Measurements from ENCODE around the gene HPX. TPM values are rescaled to one million over a fixed set of nuclear protein-coding genes. Genes with fewer than 3 reads are reported as not detected.

Gene HPX
- total RNA-seq (2022): 0.45 and 11.0 TPM in 2 replicates
- percentile 20 among the genes with signal in this experiment for Bru-seq, nascent RNA
- BruChase-seq, experiment 1, labeled RNA remaining after a 6-hour chase: percentile 26 among the genes with signal in this experiment
- BruChase-seq, experiment 2, labeled RNA remaining after a 2-hour chase: percentile 29 among the genes with signal in this experiment
- long read RNA-seq, partial matches to known transcripts: 0 of 1 reads
- long read RNA-seq, other reads (novel, unspliced or antisense): 1 of 1 reads

- Mint-ChIP-seq H3K4me1 (ENCODE audit: low read depth, unreplicated experiment) (no peaks in the 10 kb centered on the region), H3K27me3 (ENCODE audit: unreplicated experiment) (no peaks in the 10 kb centered on the region), H3K9me3 (ENCODE audit: low read depth, unreplicated experiment) (no peaks in the 10 kb centered on the region), H3K4me3 (ENCODE audit: low read depth, unreplicated experiment) (no peak within 1 kb of the TSS), H3K27ac (ENCODE audit: unreplicated experiment) (no peak within 1 kb of the TSS), H3K36me3 (ENCODE audit: insufficient read depth, unreplicated experiment) (no peaks in the 10 kb centered on the region)
- no TSS peak for BruUV-seq (replicated peaks)
- CTCF ChIA-PET: interaction anchor here (0.6 to 6.2 kb wide), 2 partner anchors 63 to 218 kb away, joined by 3 to 108 read pairs; no protein-coding TSS in a partner anchor
- no peak for DNase-seq
- TF ChIP-seq CTCF (IDR thresholded peaks at IDR 0.05; ENCODE audit: unreplicated experiment): no peak
- intact Hi-C loops (cut with micrococcal nuclease; ENCODE audit: unreplicated experiment): no loop called here
Measured at GRCh38 chr11:6440906-6441358, at the start of gene HPX. HPX (minus strand) TSS chr11:6440987; CDS start chr11:6440963, 24 bp downstream.

GRCh38 chr11:6489306-6489705 lies 48.5 kb upstream of the HPX start:
- CTCF ChIA-PET: no interaction called here
- Mint-ChIP-seq H3K36me3 (ENCODE audit: insufficient read depth, unreplicated experiment) (peaks cover 9% of the 10 kb centered on the region), H3K4me1 (ENCODE audit: low read depth, unreplicated experiment) (no peaks in the 10 kb centered on the region), H3K27ac (ENCODE audit: unreplicated experiment) (no peak overlapping the region), H3K27me3 (ENCODE audit: unreplicated experiment) (no peaks in the 10 kb centered on the region), H3K4me3 (ENCODE audit: low read depth, unreplicated experiment) (no peak overlapping the region), H3K9me3 (ENCODE audit: low read depth, unreplicated experiment) (no peaks in the 10 kb centered on the region)
- no TSS peak for BruUV-seq (replicated peaks)
- intact Hi-C loops (cut with micrococcal nuclease; ENCODE audit: unreplicated experiment): loop anchor here (10.0 kb wide), 1 partner anchor 125 kb away; the partner anchor contains the start of genes TAF10 and TPP1
- no peak for DNase-seq
- TF ChIP-seq CTCF (IDR thresholded peaks at IDR 0.05; ENCODE audit: unreplicated experiment): no peak

GRCh38 chr11:6488821-6489220 lies 48.0 kb upstream of the HPX start:
- DNase-seq: no peak
- Mint-ChIP-seq H3K4me3 (ENCODE audit: low read depth, unreplicated experiment) (no peak overlapping the region), H3K27me3 (ENCODE audit: unreplicated experiment) (no peaks in the 10 kb centered on the region), H3K27ac (ENCODE audit: unreplicated experiment) (no peak overlapping the region), H3K4me1 (ENCODE audit: low read depth, unreplicated experiment) (no peaks in the 10 kb centered on the region), H3K36me3 (ENCODE audit: insufficient read depth, unreplicated experiment) (peaks cover 14% of the 10 kb centered on the region), H3K9me3 (ENCODE audit: low read depth, unreplicated experiment) (no peaks in the 10 kb centered on the region)
- CTCF ChIA-PET: no interaction called here
- no TSS peak for BruUV-seq (replicated peaks)
- intact Hi-C loops (cut with micrococcal nuclease; ENCODE audit: unreplicated experiment): loop anchor here (10.0 kb wide), 1 partner anchor 126 kb away; the partner anchor contains the start of genes TAF10 and TPP1
- TF ChIP-seq CTCF (IDR thresholded peaks at IDR 0.05; ENCODE audit: unreplicated experiment): no peak

GRCh38 chr11:6488342-6488741 lies 47.6 kb upstream of the HPX start:
- no peak for TF ChIP-seq CTCF (IDR thresholded peaks at IDR 0.05; ENCODE audit: unreplicated experiment)
- CTCF ChIA-PET: no interaction called here
- H3K27me3 Mint-ChIP-seq (ENCODE audit: unreplicated experiment): no peaks in the 10 kb centered on the region
- peaks cover 4% of the 10 kb centered on the region for H3K4me1 Mint-ChIP-seq (ENCODE audit: low read depth, unreplicated experiment)
- BruUV-seq (replicated peaks): no TSS peak
- peaks cover 18% of the 10 kb centered on the region for H3K36me3 Mint-ChIP-seq (ENCODE audit: insufficient read depth, unreplicated experiment)
- H3K27ac Mint-ChIP-seq (ENCODE audit: unreplicated experiment): no peak overlapping the region
- no peaks in the 10 kb centered on the region for H3K9me3 Mint-ChIP-seq (ENCODE audit: low read depth, unreplicated experiment)
- DNase-seq: no peak
- intact Hi-C loops (cut with micrococcal nuclease; ENCODE audit: unreplicated experiment): loop anchor here (10.0 kb wide), 1 partner anchor 126 kb away; the partner anchor contains the start of genes TAF10 and TPP1
- no peak overlapping the region for H3K4me3 Mint-ChIP-seq (ENCODE audit: low read depth, unreplicated experiment)
